SK-N-MC (cell line): Measurements from ENCODE around the gene RPL14.

Experiments used
- DNase-seq: peaks from one replicate; pipeline ENCODE4 v3.0.0-alpha.2; 2011; ENCODE audit warnings: low read depth, low spot score
- H3K27ac ChIP-seq: fragments of 200-600 bp; sonication (generic); 2 replicates; pipeline ENCODE4 v1.5.1; 2016; ENCODE audit warnings: mixed run types
- H3K36me3 ChIP-seq: fragments of 200-600 bp; sonication (generic); 2 replicates; pipeline ENCODE4 v1.6.1; 2017; ENCODE audit warnings: antibody characterized with exemption, low read length, mixed read lengths; ENCODE audit not compliant: insufficient read depth
- H3K4me3 ChIP-seq: fragments of 200-600 bp; sonication (generic); 2 replicates; pipeline ENCODE4 v1.5.1; 2016
- H3K9ac ChIP-seq: fragments of 200-600 bp; sonication (generic); 2 replicates; pipeline ENCODE4 v1.8.0; 2017; ENCODE audit warnings: mixed run types, mixed read lengths; ENCODE audit not compliant: insufficient read length
- H3K9me3 ChIP-seq: fragments of 200-600 bp; sonication (generic); 2 replicates; pipeline ENCODE4 v1.6.1; 2017; ENCODE audit warnings: low read depth, mild to moderate bottlenecking, antibody characterized with exemption, low read length, moderate library complexity, mixed read lengths
- EZH2 ChIP-seq: fragments of 200-600 bp; sonication (generic); IDR thresholded peaks from one replicate; pipeline ENCODE4 v1.6.1; 2017; ENCODE audit warnings: antibody characterized with exemption
- FOXP2 ChIP-seq: optimal IDR thresholded peaks from 2 replicates; pipeline ENCODE3; 2011; ENCODE audit warnings: mild to moderate bottlenecking, moderate library complexity; ENCODE audit not compliant: insufficient read depth; ENCODE audit errors: extremely low read length, control extremely low read depth
- POLR2AphosphoS5 ChIP-seq: IDR thresholded peaks from 2 replicates; pipeline ENCODE4 v1.6.1; 2012; ENCODE audit warnings: mild to moderate bottlenecking, low read depth, low read length, borderline replicate concordance

Gene RPL14

DNA sequence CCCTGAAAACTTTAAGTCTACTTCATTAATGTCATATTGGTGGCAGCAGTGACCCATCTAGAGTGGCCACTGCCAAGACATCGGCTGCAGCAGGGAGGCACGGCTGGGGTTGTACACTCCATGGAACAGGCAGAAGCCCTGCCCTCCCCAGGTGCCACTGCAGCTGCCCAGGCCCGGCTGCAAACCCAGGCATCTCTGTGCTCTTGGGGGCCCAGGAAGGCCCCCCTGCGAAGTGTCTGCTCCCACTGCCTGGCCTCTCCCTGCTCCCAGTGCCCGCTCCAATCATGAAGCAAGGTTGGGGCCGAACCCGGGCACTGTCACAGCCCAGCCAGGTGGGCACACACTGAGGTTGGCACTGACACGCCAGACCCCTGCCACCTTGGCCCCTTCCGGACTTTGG lies 12.1 kb upstream of the RPL14 start:
- H3K36me3 ChIP-seq, result no peaks in the 10 kb centered on the region
- no peak overlapping the region for H3K9ac ChIP-seq
- no peak overlapping the region for H3K27ac ChIP-seq
- H3K4me3 ChIP-seq, result no peak overlapping the region
- DNase-seq, result no peak
- TF ChIP-seq EZH2, result no peak
- no peaks in the 10 kb centered on the region for H3K9me3 ChIP-seq

DNA sequence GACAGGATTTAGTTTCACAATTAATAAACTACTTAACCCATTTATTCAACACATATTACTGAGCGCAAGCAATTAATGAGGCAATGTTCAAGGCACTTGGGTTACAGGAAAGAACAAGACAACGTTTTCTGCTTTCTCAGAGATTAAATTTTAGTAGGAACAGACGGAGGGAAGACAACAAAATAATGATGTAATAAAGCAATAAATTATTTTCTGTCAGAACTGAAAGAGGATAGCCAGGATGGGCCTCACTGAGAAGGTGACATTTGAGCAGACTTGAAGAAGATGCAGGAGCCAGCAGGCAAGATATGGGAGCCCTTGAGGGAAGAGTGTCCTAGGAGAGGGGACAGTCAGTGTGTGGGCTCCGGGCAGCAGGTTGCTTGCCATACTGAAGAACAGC lies 11.3 kb upstream of the RPL14 start:
- no peak overlapping the region for H3K4me3 ChIP-seq
- no peaks in the 10 kb centered on the region for H3K9me3 ChIP-seq
- DNase-seq, result no peak
- no peak overlapping the region for H3K27ac ChIP-seq
- H3K9ac ChIP-seq, result no peak overlapping the region
- TF ChIP-seq POLR2AphosphoS5, result no peak
- TF ChIP-seq EZH2, result no peak
- no peak for TF ChIP-seq FOXP2
- H3K36me3 ChIP-seq, result no peaks in the 10 kb centered on the region

DNA sequence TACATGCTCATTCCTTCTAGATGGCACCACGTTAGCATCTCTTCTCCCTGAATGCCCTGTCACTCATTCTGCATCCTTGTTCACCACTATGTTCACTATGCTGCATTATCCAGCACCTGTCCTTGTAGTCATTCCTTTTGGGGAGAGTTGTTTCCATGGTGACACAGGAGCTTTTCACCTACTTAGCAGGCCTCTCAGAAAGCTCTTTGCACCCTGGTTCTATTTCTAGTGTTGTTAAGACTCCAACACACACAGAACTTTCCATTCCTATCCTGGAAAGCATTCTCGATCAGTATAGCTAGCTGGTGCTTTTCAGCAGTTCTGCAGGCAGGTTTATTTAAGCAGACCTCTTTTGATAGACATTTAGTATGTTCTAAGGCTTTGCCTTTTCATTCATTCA lies 6.7 kb upstream of the RPL14 start:
- Histone ChIP-seq H3K9me3 (no peaks in the 10 kb centered on the region), H3K4me3 (no peak overlapping the region), H3K27ac (no peak overlapping the region), H3K36me3 (no peaks in the 10 kb centered on the region), H3K9ac (no peak overlapping the region)
- no peak for DNase-seq
- TF ChIP-seq EZH2 (no peak), POLR2AphosphoS5 (no peak), FOXP2 (no peak)

DNA sequence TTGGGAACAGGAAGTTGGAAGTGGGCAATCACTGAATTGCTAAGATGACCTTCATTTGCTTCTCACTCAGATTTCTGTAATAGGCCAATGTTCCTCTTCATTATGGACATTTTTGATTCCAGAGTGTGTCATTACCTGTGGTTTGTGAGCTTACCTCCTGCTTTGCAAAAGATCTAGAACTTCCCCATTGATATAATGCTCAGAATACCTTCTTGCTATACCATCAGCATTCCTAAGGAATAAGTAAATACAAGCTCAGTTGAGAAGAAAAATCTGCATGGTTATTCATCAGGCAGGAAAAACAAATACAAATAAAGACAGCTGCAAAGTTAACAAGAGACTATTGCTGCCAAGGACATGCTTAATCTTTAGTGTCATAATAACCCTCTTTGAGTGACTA lies 5.6 kb upstream of the RPL14 start:
- no peak overlapping the region for H3K9ac ChIP-seq

DNA sequence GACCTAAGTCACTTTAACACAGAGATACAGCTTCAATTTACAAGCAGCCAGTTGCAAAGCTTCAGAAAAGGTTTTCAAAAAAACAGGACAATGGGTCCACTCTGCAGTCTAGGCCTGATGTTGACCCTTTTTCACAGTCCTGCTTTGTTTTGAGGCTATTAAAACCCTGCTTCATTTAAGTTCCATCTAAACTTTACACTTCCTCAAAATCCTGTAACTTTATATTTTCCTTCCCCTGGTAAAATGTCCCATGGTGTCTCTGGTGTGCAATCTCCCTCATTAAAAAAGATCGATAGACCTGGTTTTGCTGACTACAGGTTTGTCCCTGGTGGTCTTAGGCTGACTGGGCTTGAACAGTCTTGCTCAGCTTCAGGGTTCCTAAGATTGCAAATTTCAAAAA lies 5.1 kb upstream of the RPL14 start:
- Histone ChIP-seq H3K36me3 (no peaks in the 10 kb centered on the region), H3K4me3 (peak overlapping the region; percentile 83), H3K9me3 (no peaks in the 10 kb centered on the region), H3K27ac (no peak overlapping the region), H3K9ac (peak overlapping the region; percentile 75)
- TF ChIP-seq FOXP2 (no peak), EZH2 (no peak), POLR2AphosphoS5 (no peak)
- DNase-seq, result no peak

More for the DNA sequence above, 5.6 kb upstream of the RPL14 start:
- Histone ChIP-seq H3K27ac (no peak overlapping the region), H3K4me3 (no peak overlapping the region), H3K36me3 (no peaks in the 10 kb centered on the region), H3K9me3 (no peaks in the 10 kb centered on the region)
- TF ChIP-seq FOXP2, result no peak
- no peak for TF ChIP-seq EZH2
- no peak for TF ChIP-seq POLR2AphosphoS5
- DNase-seq, result no peak

DNA sequence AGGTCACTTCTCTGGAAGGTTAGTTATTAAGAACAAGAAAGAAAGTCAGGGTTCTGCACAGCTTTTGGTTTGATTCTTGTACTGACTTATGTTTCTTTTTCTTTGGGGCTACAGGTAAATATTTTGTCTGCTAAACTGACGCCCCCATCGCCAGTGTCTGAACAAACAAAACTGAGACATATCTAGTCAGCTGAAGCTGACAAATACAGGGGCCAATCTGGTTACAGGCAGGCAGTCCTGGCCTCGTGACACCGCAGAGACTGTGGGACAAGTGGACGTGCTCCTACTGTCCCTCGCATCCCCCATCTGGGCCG lies 4.6 kb upstream of the RPL14 start:
- Histone ChIP-seq H3K9me3 (no peaks in the 10 kb centered on the region), H3K27ac (no peak overlapping the region), H3K4me3 (peak overlapping the region; percentile 83), H3K36me3 (no peaks in the 10 kb centered on the region), H3K9ac (peak overlapping the region; percentile 75)
- TF ChIP-seq FOXP2 (no peak), EZH2 (no peak), POLR2AphosphoS5 (no peak)
- DNase-seq, result no peak

DNA sequence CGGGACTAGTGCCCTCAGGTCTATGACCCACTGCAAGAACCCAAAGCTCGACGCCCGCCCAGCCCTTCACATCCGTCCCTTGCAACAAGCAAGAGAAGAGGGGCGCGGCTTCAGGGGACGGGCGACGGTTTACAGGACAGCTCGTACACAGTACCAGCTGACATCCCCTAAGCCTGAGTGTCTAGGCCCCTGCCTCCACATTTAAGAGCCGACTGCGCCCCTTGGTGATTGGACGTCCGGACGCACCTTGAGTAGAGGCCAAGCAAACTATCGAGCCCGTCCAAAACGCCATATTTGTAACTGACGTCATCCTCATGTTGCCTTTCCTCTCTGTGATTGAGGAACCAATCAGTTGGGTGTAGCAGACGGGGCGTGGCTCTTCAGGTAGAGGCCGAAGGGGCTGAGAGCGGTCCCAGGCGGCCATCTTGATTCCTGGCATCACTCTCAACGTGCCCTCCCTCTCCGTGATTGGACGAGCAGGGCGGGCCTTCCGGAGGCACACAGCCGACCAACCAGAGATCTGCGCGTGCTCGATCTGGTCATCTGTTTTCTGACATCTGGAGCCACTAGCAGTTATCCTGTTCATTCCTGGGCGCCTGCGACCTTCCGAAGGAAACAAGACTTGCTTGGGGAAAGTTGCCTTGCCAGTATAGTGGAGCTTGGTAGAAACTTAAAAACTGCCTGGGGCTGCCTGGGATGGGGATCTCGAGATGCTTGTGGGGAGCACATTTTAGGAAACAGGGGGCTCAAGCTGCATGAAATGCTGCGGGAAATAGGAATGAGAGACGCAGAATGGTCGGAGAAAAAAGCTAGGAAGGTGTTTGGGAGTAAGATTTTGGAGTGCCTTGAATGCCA lies 4.0 kb upstream of the RPL14 start:
- no peak overlapping the region for H3K27ac ChIP-seq
- peaks cover 5% of the 10 kb centered on the region for H3K36me3 ChIP-seq
- DNase-seq, result peak; percentile 66
- peak overlapping the region; percentile 75 for H3K9ac ChIP-seq
- H3K9me3 ChIP-seq, result no peaks in the 10 kb centered on the region
- peak overlapping the region; percentile 83 for H3K4me3 ChIP-seq
- TF ChIP-seq FOXP2 (no peak), POLR2AphosphoS5 (peak; percentile 82)

DNA sequence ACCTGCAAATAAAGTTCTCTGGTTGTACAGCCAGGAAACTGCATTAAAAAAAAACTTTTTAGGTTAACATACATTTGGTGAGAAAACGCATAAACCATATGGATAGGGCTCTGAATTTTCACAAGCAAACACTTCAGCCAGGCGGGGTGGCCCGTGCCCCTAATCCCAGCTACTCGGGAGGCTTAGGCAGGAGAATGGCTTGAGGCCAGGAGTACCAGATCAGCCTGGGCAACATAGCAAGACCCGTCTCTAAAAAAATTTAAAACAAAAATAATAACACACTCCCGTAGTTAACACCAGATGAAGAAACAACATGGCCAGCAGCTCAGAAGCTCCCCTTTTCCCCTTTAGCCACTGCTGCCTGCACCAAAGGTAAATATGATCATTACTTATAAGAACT lies 3.2 kb upstream of the RPL14 start:
- TF ChIP-seq POLR2AphosphoS5 (no peak), FOXP2 (no peak)
- Histone ChIP-seq H3K27ac (no peak overlapping the region), H3K36me3 (peaks cover 13% of the 10 kb centered on the region), H3K9me3 (no peaks in the 10 kb centered on the region), H3K9ac (peak overlapping the region; percentile 44), H3K4me3 (peak overlapping the region; percentile 83)
- DNase-seq, result no peak

DNA sequence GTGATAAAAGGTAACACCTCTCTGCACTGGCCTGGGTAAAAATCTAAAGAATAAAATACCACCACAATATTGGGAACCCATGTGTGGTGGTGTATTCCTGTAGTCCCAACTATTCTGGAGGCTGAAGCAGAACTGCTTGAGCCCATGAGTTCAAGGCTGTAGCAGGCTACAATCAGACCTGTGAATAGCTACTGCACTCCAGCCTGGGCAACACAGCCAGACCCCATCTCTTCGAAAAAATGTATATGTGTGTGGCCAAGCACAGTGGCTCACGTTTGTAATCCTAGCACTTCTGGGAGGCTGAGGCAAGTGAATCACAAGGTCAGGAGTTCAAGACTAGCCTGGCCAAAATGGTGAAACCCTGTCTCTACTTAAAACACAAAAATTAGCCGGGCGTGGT lies 1.8 kb upstream of the RPL14 start:
- TF ChIP-seq FOXP2 (no peak), EZH2 (no peak), POLR2AphosphoS5 (no peak)
- no peak overlapping the region for H3K9ac ChIP-seq
- peaks cover 26% of the 10 kb centered on the region for H3K36me3 ChIP-seq
- no peak overlapping the region for H3K27ac ChIP-seq
- no peak overlapping the region for H3K4me3 ChIP-seq
- H3K9me3 ChIP-seq, result no peaks in the 10 kb centered on the region
- no peak for DNase-seq
